Progenitor cell of endocrine pancreas (in vitro differentiated cells): ENCODE data around the gene SEC16A. TPM values are rescaled to one million over a fixed set of nuclear protein-coding genes. Genes with fewer than 3 reads are reported as not detected.

Experiments used
- DNase-seq: peaks from one replicate; pipeline ENCODE4 v3.0.0; 2021; ENCODE audit warnings: low spot score; ENCODE audit not compliant: unreplicated experiment
- H3K27ac Mint-ChIP-seq: 2 replicates; pipeline ENCODE4 v1.8.0; 2021; ENCODE audit warnings: mild to moderate bottlenecking, moderate library complexity, mixed read lengths
- H3K27me3 Mint-ChIP-seq: 2 replicates; pipeline ENCODE4 v1.8.0; 2021; ENCODE audit warnings: mixed read lengths
- H3K36me3 Mint-ChIP-seq: 2 replicates; pipeline ENCODE4 v1.8.0; 2022; ENCODE audit warnings: mixed read lengths; ENCODE audit not compliant: insufficient read depth
- H3K4me1 Mint-ChIP-seq: 2 replicates; pipeline ENCODE4 v1.8.0; 2021; ENCODE audit warnings: low read depth, mixed read lengths
- H3K4me3 Mint-ChIP-seq: 2 replicates; pipeline ENCODE4 v1.8.0; 2021; ENCODE audit warnings: low read depth, mild to moderate bottlenecking, moderate library complexity, mixed read lengths
- H3K9me3 Mint-ChIP-seq: 2 replicates; pipeline ENCODE4 v1.8.0; 2021; ENCODE audit warnings: low read depth, mixed read lengths
- total RNA-seq: library from RNA; stranded (reverse); gene quantifications from 2 replicates; pipeline ENCODE4 v1.2.1, GENCODE V29; 2021
- TF ChIP-seq, protein P1 (sequence below): fragments of 200-600 bp; sonication (generic); IDR thresholded peaks from one replicate; pipeline ENCODE4 v1.5.0; 2021; ENCODE audit warnings: antibody characterized with exemption, mild to moderate bottlenecking; ENCODE audit not compliant: unreplicated experiment

SEC16A gene
- total RNA-seq, 1 donor from 2014 or later: 76.1 TPM

DNA sequence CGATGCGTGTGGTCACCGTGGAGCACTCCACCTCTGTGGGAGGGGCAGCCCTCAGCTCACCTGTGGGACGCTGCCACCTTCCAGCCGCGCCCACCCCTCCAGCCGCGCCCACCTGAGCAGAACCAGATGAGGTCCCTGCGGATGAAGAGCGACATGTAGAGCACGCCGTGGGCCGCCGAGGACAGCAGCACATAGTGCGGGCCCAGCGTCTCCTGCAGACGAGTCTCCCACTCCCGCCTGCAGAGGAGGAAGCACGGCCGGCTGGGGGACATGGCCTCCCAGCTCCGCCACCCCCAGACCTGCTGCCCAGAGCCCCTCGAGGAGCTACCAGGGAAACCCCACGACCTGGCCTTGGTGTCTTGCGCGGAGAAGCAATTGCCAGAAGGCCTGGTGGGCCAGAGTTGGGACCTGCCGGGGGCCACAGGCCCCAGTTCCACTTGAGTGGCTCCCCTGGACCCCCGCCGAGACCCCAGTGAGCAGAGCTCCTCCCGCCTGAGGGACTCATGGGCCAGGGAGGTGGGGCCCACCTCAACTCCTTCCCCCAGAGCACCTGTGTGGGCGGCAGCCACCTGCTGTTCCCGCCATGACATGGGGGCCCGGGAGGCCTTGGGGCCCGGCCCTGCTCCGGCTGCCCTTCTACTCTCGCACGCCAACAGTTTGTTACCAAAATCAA lies 49.7 kb downstream of the SEC16A start:
- peaks cover 14% of the 10 kb centered on the region for H3K4me1 Mint-ChIP-seq
- TF ChIP-seq, protein P1, sequence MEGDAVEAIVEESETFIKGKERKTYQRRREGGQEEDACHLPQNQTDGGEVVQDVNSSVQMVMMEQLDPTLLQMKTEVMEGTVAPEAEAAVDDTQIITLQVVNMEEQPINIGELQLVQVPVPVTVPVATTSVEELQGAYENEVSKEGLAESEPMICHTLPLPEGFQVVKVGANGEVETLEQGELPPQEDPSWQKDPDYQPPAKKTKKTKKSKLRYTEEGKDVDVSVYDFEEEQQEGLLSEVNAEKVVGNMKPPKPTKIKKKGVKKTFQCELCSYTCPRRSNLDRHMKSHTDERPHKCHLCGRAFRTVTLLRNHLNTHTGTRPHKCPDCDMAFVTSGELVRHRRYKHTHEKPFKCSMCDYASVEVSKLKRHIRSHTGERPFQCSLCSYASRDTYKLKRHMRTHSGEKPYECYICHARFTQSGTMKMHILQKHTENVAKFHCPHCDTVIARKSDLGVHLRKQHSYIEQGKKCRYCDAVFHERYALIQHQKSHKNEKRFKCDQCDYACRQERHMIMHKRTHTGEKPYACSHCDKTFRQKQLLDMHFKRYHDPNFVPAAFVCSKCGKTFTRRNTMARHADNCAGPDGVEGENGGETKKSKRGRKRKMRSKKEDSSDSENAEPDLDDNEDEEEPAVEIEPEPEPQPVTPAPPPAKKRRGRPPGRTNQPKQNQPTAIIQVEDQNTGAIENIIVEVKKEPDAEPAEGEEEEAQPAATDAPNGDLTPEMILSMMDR: no peak
- H3K36me3 Mint-ChIP-seq: peaks cover 2% of the 10 kb centered on the region
- no peak overlapping the region for H3K4me3 Mint-ChIP-seq
- no peaks in the 10 kb centered on the region for H3K9me3 Mint-ChIP-seq
- DNase-seq: no peak
- peak overlapping the region; percentile 16 for H3K27ac Mint-ChIP-seq
- H3K27me3 Mint-ChIP-seq: no peaks in the 10 kb centered on the region

DNA sequence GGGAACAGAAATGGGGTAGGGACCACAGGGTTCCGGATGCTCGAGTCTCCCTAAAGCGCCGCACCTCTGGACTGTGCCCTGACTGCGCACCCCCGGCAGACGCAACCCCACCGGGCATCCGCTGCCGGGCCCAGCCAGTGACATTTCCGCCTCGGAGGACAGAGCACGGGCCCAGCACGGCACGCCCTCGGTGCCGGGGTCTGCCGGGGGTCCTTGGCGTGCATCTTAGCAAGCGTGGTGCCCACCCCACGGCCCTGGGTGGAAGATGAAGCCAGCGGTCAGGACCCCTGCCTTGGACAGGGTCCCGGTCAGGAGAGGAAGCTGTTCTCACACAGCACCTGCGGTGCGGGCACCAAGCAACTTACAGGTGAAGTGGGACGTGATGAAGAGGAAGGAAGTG lies 50.2 kb downstream of the SEC16A start:
- Mint-ChIP-seq H3K9me3 (no peaks in the 10 kb centered on the region), H3K4me1 (peaks cover 11% of the 10 kb centered on the region), H3K36me3 (peaks cover 2% of the 10 kb centered on the region), H3K4me3 (no peak overlapping the region), H3K27me3 (no peaks in the 10 kb centered on the region), H3K27ac (peak overlapping the region; percentile 16)
- DNase-seq: no peak
- TF ChIP-seq, protein P1: no peak

DNA sequence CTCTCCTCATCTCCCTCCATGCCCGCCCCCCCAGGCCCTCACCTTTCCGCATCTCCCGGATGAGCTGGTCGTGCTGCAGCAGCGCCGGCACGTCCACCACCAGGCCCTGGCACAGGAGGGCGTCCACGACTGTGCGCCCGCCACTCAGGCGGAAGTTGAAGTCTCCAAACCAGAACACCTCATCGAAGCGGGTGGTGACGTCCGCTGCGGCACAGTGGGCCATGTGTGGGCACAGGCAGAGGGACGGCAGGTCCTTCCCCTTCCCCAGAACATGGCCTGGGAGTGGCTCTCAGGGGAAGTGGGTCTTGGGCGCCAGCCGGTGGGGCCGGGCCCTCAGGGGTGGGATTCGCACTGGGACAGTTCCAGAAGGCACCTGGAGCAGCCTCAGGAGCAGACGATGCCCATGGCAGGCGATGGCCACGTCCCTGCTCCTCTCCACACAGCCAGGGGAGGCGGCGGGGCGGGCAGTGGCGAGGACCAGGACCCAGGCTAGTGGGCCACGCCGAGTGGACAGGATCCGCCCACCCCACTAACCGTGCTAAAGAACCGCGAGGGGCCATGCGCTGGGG lies 51.0 kb downstream of the SEC16A start:
- Mint-ChIP-seq H3K4me1 (peaks cover 5% of the 10 kb centered on the region), H3K27me3 (no peaks in the 10 kb centered on the region), H3K36me3 (peaks cover 2% of the 10 kb centered on the region), H3K27ac (no peak overlapping the region), H3K4me3 (no peak overlapping the region), H3K9me3 (no peaks in the 10 kb centered on the region)
- DNase-seq: no peak
- TF ChIP-seq, protein P1: no peak

DNA sequence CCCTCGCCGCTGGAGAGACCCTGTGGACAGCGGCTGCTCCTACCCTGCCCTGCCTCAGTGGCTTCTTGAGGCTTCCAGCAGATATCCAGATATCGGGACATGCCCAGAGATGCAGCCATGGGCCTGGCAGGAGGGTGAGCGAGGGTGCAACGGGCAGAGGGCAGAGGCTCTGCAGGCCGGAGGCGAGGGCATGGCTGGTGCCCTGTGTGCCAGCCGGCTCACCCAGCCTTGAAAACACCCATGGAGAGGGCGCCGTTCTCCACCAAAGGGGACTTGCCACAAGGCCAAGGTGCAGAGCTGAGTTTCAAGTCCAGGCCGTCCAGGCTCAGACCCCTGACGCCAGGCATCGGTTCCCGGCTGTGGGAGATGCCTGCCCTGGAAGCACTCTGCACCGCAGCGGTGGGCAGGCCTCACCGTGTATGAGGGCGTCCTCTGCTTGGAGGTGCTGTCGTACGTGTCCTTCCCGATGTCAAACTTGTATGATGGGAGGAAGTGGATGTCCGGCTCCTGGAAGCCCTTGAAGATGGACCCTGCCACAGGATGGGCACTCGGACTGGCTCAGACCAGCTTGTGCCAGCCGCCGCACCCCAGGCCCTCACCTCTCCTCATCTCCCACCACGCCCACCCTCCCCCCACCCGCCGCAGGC lies 52.1 kb downstream of the SEC16A start:
- TF ChIP-seq, protein P1: no peak
- no peaks in the 10 kb centered on the region for H3K36me3 Mint-ChIP-seq
- no peak overlapping the region for H3K27ac Mint-ChIP-seq
- H3K4me1 Mint-ChIP-seq: no peaks in the 10 kb centered on the region
- no peaks in the 10 kb centered on the region for H3K9me3 Mint-ChIP-seq
- H3K27me3 Mint-ChIP-seq: no peaks in the 10 kb centered on the region
- no peak overlapping the region for H3K4me3 Mint-ChIP-seq
- no peak for DNase-seq

DNA sequence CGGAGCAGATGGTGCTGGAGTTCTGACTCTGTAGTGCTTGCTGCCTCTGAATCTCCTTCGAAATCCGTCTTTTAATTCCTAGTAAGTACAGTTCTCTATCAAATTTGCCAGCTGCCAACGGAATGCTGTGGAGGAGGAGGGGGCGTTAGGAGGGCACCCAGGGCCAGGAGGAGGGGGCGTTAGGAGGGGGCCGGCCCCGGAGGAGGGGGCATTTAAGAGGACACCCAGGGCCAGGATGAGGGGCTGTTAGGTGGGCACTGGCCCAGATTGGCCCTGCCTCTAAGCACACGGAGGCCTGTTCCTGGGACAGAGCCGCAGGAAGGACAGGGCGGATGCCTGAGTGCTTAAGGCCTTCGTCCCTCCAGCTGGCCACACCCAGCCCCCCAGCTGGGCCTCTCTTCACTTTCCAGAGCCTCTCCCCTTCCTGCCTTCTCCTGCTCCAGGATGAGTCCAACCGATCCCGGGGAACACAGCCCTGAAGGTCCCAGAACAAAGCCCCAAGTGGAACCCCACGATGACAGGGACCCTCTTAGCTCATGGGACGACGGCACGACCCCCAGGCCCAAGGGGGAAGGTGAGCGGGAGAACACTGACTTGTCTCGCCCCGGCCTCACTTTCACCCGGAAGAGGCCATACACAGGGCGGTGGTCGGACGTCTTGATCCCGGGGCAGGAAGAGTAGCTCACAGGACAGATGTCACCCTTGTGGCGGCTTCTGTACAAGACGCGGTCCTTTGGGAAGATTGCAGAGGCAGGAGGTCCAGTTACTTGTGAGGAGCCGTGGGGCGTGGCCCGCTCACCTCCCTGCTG lies 53.0 kb downstream of the SEC16A start:
- no peak overlapping the region for H3K4me3 Mint-ChIP-seq
- H3K9me3 Mint-ChIP-seq: no peaks in the 10 kb centered on the region
- no peak for DNase-seq
- no peaks in the 10 kb centered on the region for H3K4me1 Mint-ChIP-seq
- no peak overlapping the region for H3K27ac Mint-ChIP-seq
- peaks cover 1% of the 10 kb centered on the region for H3K36me3 Mint-ChIP-seq
- H3K27me3 Mint-ChIP-seq: no peaks in the 10 kb centered on the region
- TF ChIP-seq, protein P1: no peak
